ENCODE results near the gene HSPA8. TPM values are rescaled to one million over a fixed set of nuclear protein-coding genes. Genes with fewer than 3 reads are reported as not detected.

HSPA8 gene
- total and polyA plus RNA-seq, 2 experiments from 2014 or later: 708 to 2,414 TPM

DNA sequence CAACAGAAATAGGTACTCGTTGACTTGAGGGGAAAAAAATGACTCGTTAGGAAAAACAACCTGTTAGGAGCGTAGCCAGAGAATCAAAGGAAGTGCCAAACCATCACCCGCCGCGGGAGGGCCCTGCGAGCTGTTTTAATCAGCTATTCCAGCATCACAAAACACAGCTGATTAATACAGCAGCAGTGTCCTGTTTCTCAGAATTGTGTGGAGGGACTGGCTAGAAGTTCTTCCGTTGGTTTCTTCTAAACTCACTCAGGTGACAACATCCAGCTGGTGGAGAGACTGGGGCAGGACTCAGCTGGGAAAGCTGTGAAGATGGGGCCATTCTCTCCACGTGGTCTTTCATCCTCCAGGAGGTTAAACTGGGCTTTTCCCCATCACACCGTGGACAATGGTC, 28.0 kb downstream of the HSPA8 start:
- in situ Hi-C loops (cut with MboI): no loop called here
- no peaks in the 10 kb centered on the region for H4K20me1 ChIP-seq (ENCODE audit: insufficient read depth)
- no peak overlapping the region for H3K4me3 ChIP-seq
- no peaks in the 10 kb centered on the region for H3K27me3 ChIP-seq (replicated peaks; ENCODE audit: insufficient read depth)
- DNase-seq: peak; percentile 46
- no peaks in the 10 kb centered on the region for H3K9me3 ChIP-seq (ENCODE audit: low read depth)
- H3K27ac ChIP-seq: no peak overlapping the region
- WGBS, 2 experiments (ENCODE audit: low coverage in 1 of 2, low lambda C conversion rate in 2 of 2, missing lambda C conversion rate in 2 of 2): 41 to 45% methylated on average over 10 of the region's 10 CpGs
- H3K4me1 ChIP-seq (ENCODE audit: insufficient read depth): no peaks in the 10 kb centered on the region
- no peak overlapping the region for H2AFZ ChIP-seq
- H3K4me2 ChIP-seq (ENCODE audit: unreplicated experiment): no peak overlapping the region
- no peaks in the 10 kb centered on the region for H3F3A ChIP-seq (ENCODE audit: insufficient read depth)
- no peaks in the 10 kb centered on the region for H3K36me3 ChIP-seq (ENCODE audit: low read depth)
- H3K79me2 ChIP-seq (ENCODE audit: insufficient read depth): no peaks in the 10 kb centered on the region
- H3K9me2 ChIP-seq (ENCODE audit: insufficient read depth): no peaks in the 10 kb centered on the region
- TF ChIP-seq EZH2phosphoT487 (IDR thresholded peaks at IDR 0.05; ENCODE audit: insufficient read depth, low read depth): no peak
- H3K9ac ChIP-seq: no peak overlapping the region

DNA sequence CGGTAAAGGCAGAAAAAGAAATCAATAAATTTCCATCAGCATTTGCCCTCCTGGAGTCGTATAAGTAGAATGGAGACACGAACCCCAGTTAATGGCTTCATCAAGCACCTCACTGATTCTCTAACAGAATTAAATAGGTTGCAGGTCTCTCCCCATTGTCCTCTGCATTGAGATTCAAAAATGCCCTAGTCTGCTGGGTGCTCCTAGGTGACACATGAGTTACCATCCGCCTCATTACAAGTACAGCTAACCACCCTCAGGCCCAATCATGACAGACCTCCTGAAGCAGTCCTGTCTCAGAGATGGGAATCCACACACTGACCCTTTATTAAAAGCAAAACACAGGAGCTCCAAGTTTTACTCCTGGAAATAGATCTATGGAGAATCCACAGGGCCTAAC, 31.4 kb downstream of the HSPA8 start:
- H3K4me1 ChIP-seq (ENCODE audit: insufficient read depth): no peaks in the 10 kb centered on the region
- TF ChIP-seq EZH2phosphoT487 (IDR thresholded peaks at IDR 0.05; ENCODE audit: insufficient read depth, low read depth): no peak
- TF ChIP-seq EZH2 (IDR thresholded peaks at IDR 0.05; ENCODE audit: insufficient read depth, poor library complexity, severe bottlenecking): no peak
- DNase-seq: no peak
- H3K9ac ChIP-seq: no peak overlapping the region
- H3K4me3 ChIP-seq: no peak overlapping the region
- H2AFZ ChIP-seq: no peak overlapping the region
- in situ Hi-C loops (cut with MboI): no loop called here
- H3K27me3 ChIP-seq (replicated peaks; ENCODE audit: insufficient read depth): no peaks in the 10 kb centered on the region
- H3K9me2 ChIP-seq (ENCODE audit: insufficient read depth): no peaks in the 10 kb centered on the region
- H3F3A ChIP-seq (ENCODE audit: insufficient read depth): no peaks in the 10 kb centered on the region
- no peak overlapping the region for H3K4me2 ChIP-seq (ENCODE audit: unreplicated experiment)
- H3K79me2 ChIP-seq (ENCODE audit: insufficient read depth): no peaks in the 10 kb centered on the region
- 62 to 66% methylated on average over 4 of the region's 4 CpGs for WGBS, 2 experiments (ENCODE audit: low coverage in 1 of 2, low lambda C conversion rate in 2 of 2, missing lambda C conversion rate in 2 of 2)
- H3K9me3 ChIP-seq (ENCODE audit: low read depth): no peaks in the 10 kb centered on the region
- no peaks in the 10 kb centered on the region for H4K20me1 ChIP-seq (ENCODE audit: insufficient read depth)
- H3K27ac ChIP-seq: no peak overlapping the region
- no peaks in the 10 kb centered on the region for H3K36me3 ChIP-seq (ENCODE audit: low read depth)

DNA sequence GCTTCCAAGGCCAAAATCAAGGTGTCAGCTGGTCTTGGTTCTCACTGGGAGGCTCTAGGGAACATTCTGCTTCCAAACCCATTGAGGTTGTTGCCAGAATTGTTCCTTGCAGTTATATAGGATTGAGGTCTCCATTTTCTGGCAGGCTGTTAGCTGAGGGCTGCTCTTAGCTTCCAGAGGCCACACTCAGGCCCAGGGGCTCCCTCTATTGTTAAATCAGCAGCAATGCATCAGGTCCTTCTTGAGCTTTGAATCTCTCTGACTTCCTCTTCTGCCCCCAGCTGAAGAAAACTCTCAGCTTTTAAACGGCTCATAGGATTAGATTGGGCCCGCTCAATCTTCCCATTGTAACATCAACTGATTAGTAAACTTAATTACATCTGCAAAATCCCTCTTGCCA, 41.0 kb downstream of the HSPA8 start:
- no peaks in the 10 kb centered on the region for H3K9me2 ChIP-seq (ENCODE audit: insufficient read depth)
- no peaks in the 10 kb centered on the region for H3K4me1 ChIP-seq (ENCODE audit: insufficient read depth)
- no peak overlapping the region; the same call in 1 of the 2 replicates for H2AFZ ChIP-seq
- H3K9ac ChIP-seq: no peak overlapping the region
- WGBS, 2 experiments (ENCODE audit: low coverage in 1 of 2, low lambda C conversion rate in 2 of 2, missing lambda C conversion rate in 2 of 2): 25 to 28% methylated on average over 2 of the region's 2 CpGs
- H4K20me1 ChIP-seq (ENCODE audit: insufficient read depth): no peaks in the 10 kb centered on the region
- H3K36me3 ChIP-seq (ENCODE audit: low read depth): no peaks in the 10 kb centered on the region
- H3K27ac ChIP-seq: no peak overlapping the region
- H3K4me2 ChIP-seq (ENCODE audit: unreplicated experiment): no peak overlapping the region
- no peak for TF ChIP-seq EZH2phosphoT487 (IDR thresholded peaks at IDR 0.05; ENCODE audit: insufficient read depth, low read depth)
- no peak for TF ChIP-seq EZH2 (IDR thresholded peaks at IDR 0.05; ENCODE audit: insufficient read depth, poor library complexity, severe bottlenecking)
- in situ Hi-C loops (cut with MboI): loop anchor here (25.0 kb wide), 1 partner anchor 409 kb away; no protein-coding TSS in a partner anchor
- H3F3A ChIP-seq (ENCODE audit: insufficient read depth): no peaks in the 10 kb centered on the region
- H3K4me3 ChIP-seq: no peak overlapping the region
- DNase-seq: peak; percentile 84
- no peaks in the 10 kb centered on the region for H3K79me2 ChIP-seq (ENCODE audit: insufficient read depth)
- H3K9me3 ChIP-seq (ENCODE audit: low read depth): no peaks in the 10 kb centered on the region
- peaks cover 8% of the 10 kb centered on the region; the same call in 1 of the 2 replicates for H3K27me3 ChIP-seq (replicated peaks; ENCODE audit: insufficient read depth)

DNA sequence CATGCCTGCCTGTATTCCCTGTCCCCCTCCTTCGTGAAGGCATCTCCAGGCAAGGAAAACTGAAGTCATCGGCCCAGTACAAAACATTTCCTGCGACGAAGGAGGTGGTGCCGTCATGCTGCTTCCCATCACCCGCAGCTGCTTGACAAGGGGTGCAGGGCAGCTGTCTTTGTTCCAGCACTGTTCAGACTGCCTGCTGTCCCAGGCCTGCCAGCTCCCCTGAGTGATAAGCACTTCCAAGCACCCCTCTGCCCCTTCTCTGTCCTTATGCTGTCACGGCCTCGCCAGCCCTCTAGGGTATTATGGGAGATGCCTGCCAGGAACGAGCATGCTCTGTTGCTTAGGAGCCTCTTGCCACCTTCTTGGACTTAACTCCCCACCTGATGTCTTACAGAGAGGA, 43.2 kb downstream of the HSPA8 start:
- no peak overlapping the region for H3K4me2 ChIP-seq (ENCODE audit: unreplicated experiment)
- H3K79me2 ChIP-seq (ENCODE audit: insufficient read depth): no peaks in the 10 kb centered on the region
- TF ChIP-seq EZH2phosphoT487 (IDR thresholded peaks at IDR 0.05; ENCODE audit: insufficient read depth, low read depth) (no peak), EZH2 (IDR thresholded peaks at IDR 0.05; ENCODE audit: insufficient read depth, poor library complexity, severe bottlenecking) (no peak)
- no peak overlapping the region for H3K4me3 ChIP-seq
- in situ Hi-C loops (cut with MboI): loop anchor here (5.0 to 25.0 kb wide), 2 partner anchors 151 to 406 kb away; no protein-coding TSS in a partner anchor
- H2AFZ ChIP-seq: no peak overlapping the region
- DNase-seq: no peak
- H4K20me1 ChIP-seq (ENCODE audit: insufficient read depth): no peaks in the 10 kb centered on the region
- H3K9ac ChIP-seq: no peak overlapping the region
- 76 to 87% methylated on average over 9 of the region's 9 CpGs for WGBS, 2 experiments (ENCODE audit: low coverage in 1 of 2, low lambda C conversion rate in 2 of 2, missing lambda C conversion rate in 2 of 2)
- no peaks in the 10 kb centered on the region for H3K36me3 ChIP-seq (ENCODE audit: low read depth)
- H3K4me1 ChIP-seq (ENCODE audit: insufficient read depth): no peaks in the 10 kb centered on the region
- H3F3A ChIP-seq (ENCODE audit: insufficient read depth): no peaks in the 10 kb centered on the region
- no peaks in the 10 kb centered on the region for H3K9me2 ChIP-seq (ENCODE audit: insufficient read depth)
- peaks cover 17% of the 10 kb centered on the region; the same call in 1 of the 2 replicates for H3K27me3 ChIP-seq (replicated peaks; ENCODE audit: insufficient read depth)
- H3K27ac ChIP-seq: no peak overlapping the region
- no peaks in the 10 kb centered on the region for H3K9me3 ChIP-seq (ENCODE audit: low read depth)

DNA sequence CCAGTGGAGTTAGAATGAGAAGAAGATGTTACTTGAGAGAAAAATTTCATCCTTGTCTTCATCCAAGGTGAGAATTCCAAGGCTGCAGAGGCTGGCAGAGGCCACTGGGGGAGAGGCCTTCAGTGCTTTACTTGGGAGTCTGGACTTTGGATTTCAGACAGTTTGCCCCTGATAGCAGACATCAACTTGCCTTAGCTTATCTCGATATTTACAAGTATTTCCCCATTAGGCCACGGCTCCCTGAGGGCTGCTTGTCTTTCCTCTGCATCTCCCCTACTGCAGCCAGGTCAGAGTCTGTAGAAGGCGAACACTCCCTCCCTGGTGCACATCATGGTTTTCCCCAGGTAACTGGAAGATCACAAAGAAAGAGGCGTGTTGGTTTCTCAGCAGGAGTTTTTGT, 50.4 kb downstream of the HSPA8 start:
- Histone ChIP-seq H3K4me2 (ENCODE audit: unreplicated experiment) (no peak overlapping the region), H2AFZ (no peak overlapping the region), H3K27ac (no peak overlapping the region), H3K27me3 (replicated peaks; ENCODE audit: insufficient read depth) (peaks cover 29% of the 10 kb centered on the region), H3F3A (ENCODE audit: insufficient read depth) (no peaks in the 10 kb centered on the region), H3K9ac (no peak overlapping the region), H3K4me3 (no peak overlapping the region), H3K9me2 (ENCODE audit: insufficient read depth) (no peaks in the 10 kb centered on the region), H3K36me3 (ENCODE audit: low read depth) (no peaks in the 10 kb centered on the region), H4K20me1 (ENCODE audit: insufficient read depth) (no peaks in the 10 kb centered on the region), H3K9me3 (ENCODE audit: low read depth) (no peaks in the 10 kb centered on the region), H3K4me1 (ENCODE audit: insufficient read depth) (no peaks in the 10 kb centered on the region), H3K79me2 (ENCODE audit: insufficient read depth) (no peaks in the 10 kb centered on the region)
- no peak for DNase-seq
- in situ Hi-C loops (cut with MboI): loop anchor here (25.0 kb wide), 1 partner anchor 399 kb away; no protein-coding TSS in a partner anchor
- WGBS, 2 experiments (ENCODE audit: low coverage in 1 of 2, low lambda C conversion rate in 2 of 2, missing lambda C conversion rate in 2 of 2): 51 to 58% methylated on average over 4 of the region's 4 CpGs
- no peak for TF ChIP-seq EZH2 (IDR thresholded peaks at IDR 0.05; ENCODE audit: insufficient read depth, poor library complexity, severe bottlenecking)
- no peak for TF ChIP-seq EZH2phosphoT487 (IDR thresholded peaks at IDR 0.05; ENCODE audit: insufficient read depth, low read depth)

Small RNA genes lying within 50 kb of the gene (small RNA-seq; reads per million reads assigned to genes)
- gene RPL31P47 (ENCODE audit: low read depth, low replicate concordance): not detected
- gene SNORD14C (ENCODE audit: low read depth, low replicate concordance): not detected
- gene SNORD14D (ENCODE audit: low read depth, low replicate concordance): not detected
- 62.4 reads per million, percentile 93 among the genes with 10 or more reads in this experiment for gene SNORD14E (ENCODE audit: low read depth, low replicate concordance)

Other genes with a start within 250 kb of the HSPA8 start
- gene CRTAM, start 223.6 kb downstream of the HSPA8 start, total RNA-seq (2014; rRNA removed; shearing (Covaris generic)): not detected in 2 replicates
- not detected in 2 replicates for gene CRTAM, start 223.6 kb downstream of the HSPA8 start, polyA plus RNA-seq (2016; fragmentation: Nextera tagmentation; extraction: Ambion mirVana)
- 5.1 and 7.3 TPM in 2 replicates for gene JHY, start 179.4 kb downstream of the HSPA8 start, total RNA-seq (2014; rRNA removed; shearing (Covaris generic))
- gene JHY, start 179.4 kb downstream of the HSPA8 start, polyA plus RNA-seq (2016; fragmentation: Nextera tagmentation; extraction: Ambion mirVana): 5.3 and 6.7 TPM in 2 replicates
- gene BSX, start 80.3 kb downstream of the HSPA8 start, total RNA-seq (2014; rRNA removed; shearing (Covaris generic)): not detected in 2 replicates
- not detected in 2 replicates for gene BSX, start 80.3 kb downstream of the HSPA8 start, polyA plus RNA-seq (2016; fragmentation: Nextera tagmentation; extraction: Ambion mirVana)
- 195 and 215 TPM in 2 replicates for gene CLMP, start 133.1 kb upstream of the HSPA8 start, total RNA-seq (2014; rRNA removed; shearing (Covaris generic))
- 159 and 166 TPM in 2 replicates for gene CLMP, start 133.1 kb upstream of the HSPA8 start, polyA plus RNA-seq (2016; fragmentation: Nextera tagmentation; extraction: Ambion mirVana)